ENCODE results near the gene RHOU.

DNA sequence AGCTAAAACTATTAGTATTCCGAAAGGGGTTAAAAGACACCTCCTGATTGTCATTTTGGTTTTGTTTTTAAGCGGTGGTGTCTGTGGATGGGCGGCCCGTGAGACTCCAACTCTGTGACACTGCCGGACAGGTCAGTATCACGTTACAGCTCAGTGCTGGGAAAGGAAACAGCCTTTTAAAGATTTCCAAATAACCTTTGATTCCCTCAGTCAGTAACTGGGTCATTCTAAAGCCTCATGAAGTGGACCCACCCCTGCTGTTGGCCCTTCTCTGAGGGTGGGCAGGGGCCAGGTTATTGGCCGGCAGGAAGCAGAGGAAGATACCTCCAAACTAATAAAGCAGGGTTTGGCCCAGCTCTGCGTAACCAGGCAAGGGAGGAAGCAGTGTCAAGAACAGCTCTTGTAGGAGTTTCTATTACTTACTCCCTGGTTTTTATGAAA is 2.3 kb downstream of the RHOU start:
- TF ChIP-seq, protein P1, sequence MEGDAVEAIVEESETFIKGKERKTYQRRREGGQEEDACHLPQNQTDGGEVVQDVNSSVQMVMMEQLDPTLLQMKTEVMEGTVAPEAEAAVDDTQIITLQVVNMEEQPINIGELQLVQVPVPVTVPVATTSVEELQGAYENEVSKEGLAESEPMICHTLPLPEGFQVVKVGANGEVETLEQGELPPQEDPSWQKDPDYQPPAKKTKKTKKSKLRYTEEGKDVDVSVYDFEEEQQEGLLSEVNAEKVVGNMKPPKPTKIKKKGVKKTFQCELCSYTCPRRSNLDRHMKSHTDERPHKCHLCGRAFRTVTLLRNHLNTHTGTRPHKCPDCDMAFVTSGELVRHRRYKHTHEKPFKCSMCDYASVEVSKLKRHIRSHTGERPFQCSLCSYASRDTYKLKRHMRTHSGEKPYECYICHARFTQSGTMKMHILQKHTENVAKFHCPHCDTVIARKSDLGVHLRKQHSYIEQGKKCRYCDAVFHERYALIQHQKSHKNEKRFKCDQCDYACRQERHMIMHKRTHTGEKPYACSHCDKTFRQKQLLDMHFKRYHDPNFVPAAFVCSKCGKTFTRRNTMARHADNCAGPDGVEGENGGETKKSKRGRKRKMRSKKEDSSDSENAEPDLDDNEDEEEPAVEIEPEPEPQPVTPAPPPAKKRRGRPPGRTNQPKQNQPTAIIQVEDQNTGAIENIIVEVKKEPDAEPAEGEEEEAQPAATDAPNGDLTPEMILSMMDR (IDR thresholded peaks at IDR 0.05; ENCODE audit: low read depth, low read length), result no peak
- TF ChIP-seq POLR2A (IDR thresholded peaks at IDR 0.05; ENCODE audit: extremely low read depth, insufficient read length) (no peak), MYC (IDR thresholded peaks at IDR 0.05; ENCODE audit: low read depth, low read length) (no peak)
- TF ChIP-seq, protein P2, sequence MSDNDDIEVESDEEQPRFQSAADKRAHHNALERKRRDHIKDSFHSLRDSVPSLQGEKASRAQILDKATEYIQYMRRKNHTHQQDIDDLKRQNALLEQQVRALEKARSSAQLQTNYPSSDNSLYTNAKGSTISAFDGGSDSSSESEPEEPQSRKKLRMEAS (IDR thresholded peaks at IDR 0.05; ENCODE audit: low read depth, low read length), result no peak

Data from NB4 (cell line).